ENCODE data around the gene KIAA1755. TPM values are rescaled to one million over a fixed set of nuclear protein-coding genes. Genes with fewer than 3 reads are reported as not detected.

Gene KIAA1755
- total RNA-seq, 1 experiment from 2014 or later: 0.17 TPM

DNA sequence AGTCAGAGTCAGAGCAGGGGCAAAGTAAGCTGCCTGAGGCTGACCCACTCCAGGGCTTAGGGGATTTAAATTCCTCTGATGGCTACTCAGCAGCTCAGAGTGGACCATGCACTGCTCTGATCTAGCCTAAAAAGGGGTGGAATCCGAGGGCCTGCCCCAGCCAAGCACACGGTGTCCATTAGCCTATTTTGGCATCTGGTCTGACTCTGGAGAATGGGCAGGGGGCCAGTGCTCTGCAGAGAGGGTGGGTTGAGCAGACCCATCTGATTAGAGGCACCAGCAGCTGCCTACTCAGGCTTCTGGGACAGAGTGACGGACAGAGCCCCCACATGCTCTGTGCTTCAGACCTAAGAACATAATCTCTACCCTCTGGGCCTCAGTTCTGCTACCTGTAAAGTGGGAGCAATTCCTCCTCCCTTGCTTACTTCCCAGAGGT is 69.6 kb downstream of the KIAA1755 start:
- Histone ChIP-seq H2AK5ac (ENCODE audit: insufficient read length, low read length) (no peak overlapping the region), H3K18ac (ENCODE audit: insufficient read length, low read depth, low read length) (no peak overlapping the region), H3K4me1 (ENCODE audit: insufficient read depth, low read length) (no peaks in the 10 kb centered on the region), H3K9ac (ENCODE audit: extremely low read depth, insufficient read length, low read length) (no peak overlapping the region), H3K79me1 (ENCODE audit: insufficient read depth, low read depth, low read length, poor library complexity, severe bottlenecking) (no peaks in the 10 kb centered on the region), H4K5ac (ENCODE audit: insufficient read length, low read depth, low read length) (no peak overlapping the region), H3K14ac (ENCODE audit: insufficient read depth, low read length) (no peak overlapping the region; the same call in 1 of the 2 replicates), H2BK5ac (ENCODE audit: insufficient read length, low read length) (no peak overlapping the region), H3K23ac (ENCODE audit: insufficient read length, low read depth, low read length) (no peak overlapping the region), H3K23me2 (ENCODE audit: insufficient read length, low read depth, low read length, poor library complexity, severe bottlenecking) (no peaks in the 10 kb centered on the region), H3K9me3 (ENCODE audit: control insufficient read depth, low read depth, low read length) (no peaks in the 10 kb centered on the region), H3T11ph (ENCODE audit: low read length) (no peak overlapping the region), H2BK15ac (ENCODE audit: low read depth, low read length) (no peak overlapping the region), H2AFZ (ENCODE audit: low read length) (no peak overlapping the region), H2BK20ac (ENCODE audit: low read depth, low read length, poor library complexity, severe bottlenecking) (no peak overlapping the region), H3K27ac (ENCODE audit: insufficient read length, low read depth, low read length) (no peak overlapping the region), H3K4ac (ENCODE audit: low read depth, low read length) (no peak overlapping the region), H4K91ac (ENCODE audit: insufficient read length, low read depth, low read length) (no peak overlapping the region), H3K4me2 (ENCODE audit: insufficient read depth, insufficient read length, low read length) (no peak overlapping the region), H3K79me2 (ENCODE audit: insufficient read depth, low read length) (no peaks in the 10 kb centered on the region), H4K20me1 (ENCODE audit: control insufficient read depth, insufficient read depth, insufficient read length) (no peaks in the 10 kb centered on the region), H2BK12ac (ENCODE audit: insufficient read length, low read depth, low read length) (no peak overlapping the region), H4K8ac (replicated peaks; ENCODE audit: insufficient read length, low read depth, low read length) (no peak overlapping the region), H3K56ac (ENCODE audit: insufficient read length, low read depth, low read length) (no peak overlapping the region), H3K27me3 (ENCODE audit: insufficient read depth, low read length) (no peaks in the 10 kb centered on the region), H2BK120ac (ENCODE audit: low read depth, low read length, poor library complexity, severe bottlenecking) (no peak overlapping the region)
- peaks cover 5 to 6% of the 10 kb centered on the region in 2 experiments for H3K9me3 Mint-ChIP-seq
- peaks cover 4 to 10% of the 10 kb centered on the region in 2 experiments; a peak in 3 of 4 replicates for H3K4me1 Mint-ChIP-seq
- no peak for DNase-seq
- TF ChIP-seq, protein P1, sequence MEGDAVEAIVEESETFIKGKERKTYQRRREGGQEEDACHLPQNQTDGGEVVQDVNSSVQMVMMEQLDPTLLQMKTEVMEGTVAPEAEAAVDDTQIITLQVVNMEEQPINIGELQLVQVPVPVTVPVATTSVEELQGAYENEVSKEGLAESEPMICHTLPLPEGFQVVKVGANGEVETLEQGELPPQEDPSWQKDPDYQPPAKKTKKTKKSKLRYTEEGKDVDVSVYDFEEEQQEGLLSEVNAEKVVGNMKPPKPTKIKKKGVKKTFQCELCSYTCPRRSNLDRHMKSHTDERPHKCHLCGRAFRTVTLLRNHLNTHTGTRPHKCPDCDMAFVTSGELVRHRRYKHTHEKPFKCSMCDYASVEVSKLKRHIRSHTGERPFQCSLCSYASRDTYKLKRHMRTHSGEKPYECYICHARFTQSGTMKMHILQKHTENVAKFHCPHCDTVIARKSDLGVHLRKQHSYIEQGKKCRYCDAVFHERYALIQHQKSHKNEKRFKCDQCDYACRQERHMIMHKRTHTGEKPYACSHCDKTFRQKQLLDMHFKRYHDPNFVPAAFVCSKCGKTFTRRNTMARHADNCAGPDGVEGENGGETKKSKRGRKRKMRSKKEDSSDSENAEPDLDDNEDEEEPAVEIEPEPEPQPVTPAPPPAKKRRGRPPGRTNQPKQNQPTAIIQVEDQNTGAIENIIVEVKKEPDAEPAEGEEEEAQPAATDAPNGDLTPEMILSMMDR (conservative IDR thresholded peaks at IDR 0.05): no peak
- H3K36me3 Mint-ChIP-seq (ENCODE audit: insufficient read depth in 1 of 3, low read depth in 3 of 3): peaks cover 0 to 5% (median 4%) of the 10 kb centered on the region in 3 experiments; a peak in 1 of 7 replicates
- H3K27ac Mint-ChIP-seq: no peak overlapping the region
- peaks cover 10% of the 10 kb centered on the region for H3K27me3 Mint-ChIP-seq (ENCODE audit: low read depth)
- H3K4me3 Mint-ChIP-seq: no peak overlapping the region
- no CpG with 5 or more reads among the region's 3 CpGs for WGBS (ENCODE audit: extremely low coverage, insufficient read length, low lambda C conversion rate)

Data from H9 (cell line).